Measurements from ENCODE around the gene TTC33. TPM values are rescaled to one million over a fixed set of nuclear protein-coding genes. Genes with fewer than 3 reads are reported as not detected.

The TTC33 gene
- total RNA-seq, 1 experiment from 2014 or later, result 30.2 TPM

DNA sequence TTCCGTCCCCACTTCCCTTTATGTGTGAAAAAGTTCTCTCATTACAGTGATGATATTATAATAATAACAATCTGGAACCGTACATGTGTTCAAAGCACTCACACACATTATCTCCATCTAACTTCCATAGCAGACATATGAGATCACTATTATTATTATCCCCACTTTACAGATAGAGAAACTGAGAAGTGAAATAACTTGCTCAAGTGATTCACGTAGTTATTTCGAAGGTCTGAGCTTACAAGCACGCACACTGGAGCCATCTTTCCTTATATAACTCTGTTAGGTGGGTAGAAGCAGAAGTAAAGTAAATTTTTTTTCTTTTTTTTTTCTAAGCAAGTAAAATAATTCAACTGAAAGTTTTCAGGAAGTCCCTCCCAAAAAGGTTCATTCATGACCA, 139.0 kb downstream of the TTC33 start:
- H4K20me1 ChIP-seq (ENCODE audit: insufficient read depth), result no peaks in the 10 kb centered on the region
- no TSS peak for BruUV-seq (replicated peaks)
- no peak for DNase-seq
- H3K79me2 ChIP-seq (ENCODE audit: low read depth), result no peaks in the 10 kb centered on the region
- H3K4me2 ChIP-seq, result no peak overlapping the region
- ChIA-PET CTCF (no interaction called here), POLR2A (ENCODE audit: unreplicated experiment) (no interaction called here)
- H3F3A ChIP-seq (ENCODE audit: insufficient read depth, low read depth), result peaks cover 4% of the 10 kb centered on the region; the same call in 1 of the 2 replicates
- TF ChIP-seq, protein P1, sequence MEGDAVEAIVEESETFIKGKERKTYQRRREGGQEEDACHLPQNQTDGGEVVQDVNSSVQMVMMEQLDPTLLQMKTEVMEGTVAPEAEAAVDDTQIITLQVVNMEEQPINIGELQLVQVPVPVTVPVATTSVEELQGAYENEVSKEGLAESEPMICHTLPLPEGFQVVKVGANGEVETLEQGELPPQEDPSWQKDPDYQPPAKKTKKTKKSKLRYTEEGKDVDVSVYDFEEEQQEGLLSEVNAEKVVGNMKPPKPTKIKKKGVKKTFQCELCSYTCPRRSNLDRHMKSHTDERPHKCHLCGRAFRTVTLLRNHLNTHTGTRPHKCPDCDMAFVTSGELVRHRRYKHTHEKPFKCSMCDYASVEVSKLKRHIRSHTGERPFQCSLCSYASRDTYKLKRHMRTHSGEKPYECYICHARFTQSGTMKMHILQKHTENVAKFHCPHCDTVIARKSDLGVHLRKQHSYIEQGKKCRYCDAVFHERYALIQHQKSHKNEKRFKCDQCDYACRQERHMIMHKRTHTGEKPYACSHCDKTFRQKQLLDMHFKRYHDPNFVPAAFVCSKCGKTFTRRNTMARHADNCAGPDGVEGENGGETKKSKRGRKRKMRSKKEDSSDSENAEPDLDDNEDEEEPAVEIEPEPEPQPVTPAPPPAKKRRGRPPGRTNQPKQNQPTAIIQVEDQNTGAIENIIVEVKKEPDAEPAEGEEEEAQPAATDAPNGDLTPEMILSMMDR (conservative IDR thresholded peaks at IDR 0.05), result no peak
- TF ChIP-seq EZH2 (IDR thresholded peaks at IDR 0.05; ENCODE audit: low read depth), result no peak
- intact Hi-C loops (cut with micrococcal nuclease; ENCODE audit: unreplicated experiment), result no loop called here
- peaks cover 8% of the 10 kb centered on the region; the same call in 1 of the 2 replicates for H3K4me1 ChIP-seq (replicated peaks; ENCODE audit: insufficient read depth)
- H3K9me3 ChIP-seq (ENCODE audit: insufficient read depth, low read depth), result no peaks in the 10 kb centered on the region
- 0 out of 2 replicates have a peak, but pooled peaks cover 2% of the 10 kb centered on the region for H3K9me2 ChIP-seq (ENCODE audit: insufficient read depth)
- H3K27me3 ChIP-seq (ENCODE audit: insufficient read depth, low read depth), result no peaks in the 10 kb centered on the region
- H2AFZ ChIP-seq, result no peak overlapping the region
- no peaks in the 10 kb centered on the region for H3K36me3 ChIP-seq (ENCODE audit: low read depth)
- H3K27ac ChIP-seq, result no peak overlapping the region
- no peak overlapping the region for H3K4me3 ChIP-seq

GRCh38 chr5:40615586-40616170, 140.1 kb downstream of the TTC33 start:
- ChIA-PET CTCF (interaction anchor here (0.6 kb wide), 1 partner anchor 8 kb away, joined by 4 read pairs; no protein-coding TSS in a partner anchor), POLR2A (ENCODE audit: unreplicated experiment) (no interaction called here)
- Histone ChIP-seq H3K79me2 (ENCODE audit: low read depth) (no peaks in the 10 kb centered on the region), H3K4me1 (replicated peaks; ENCODE audit: insufficient read depth) (peaks cover 8% of the 10 kb centered on the region; the same call in 1 of the 2 replicates), H3F3A (ENCODE audit: insufficient read depth, low read depth) (peaks cover 4% of the 10 kb centered on the region; the same call in 1 of the 2 replicates), H3K9me2 (ENCODE audit: insufficient read depth) (no peaks in the 10 kb centered on the region), H3K4me3 (no peak overlapping the region), H3K27ac (no peak overlapping the region), H3K27me3 (ENCODE audit: insufficient read depth, low read depth) (no peaks in the 10 kb centered on the region), H3K4me2 (no peak overlapping the region), H3K36me3 (ENCODE audit: low read depth) (no peaks in the 10 kb centered on the region), H3K9me3 (ENCODE audit: insufficient read depth, low read depth) (no peaks in the 10 kb centered on the region), H4K20me1 (ENCODE audit: insufficient read depth) (no peaks in the 10 kb centered on the region), H2AFZ (no peak overlapping the region)
- TF ChIP-seq EZH2 (IDR thresholded peaks at IDR 0.05; ENCODE audit: low read depth), result no peak
- TF ChIP-seq, protein P1 (conservative IDR thresholded peaks at IDR 0.05), result no peak
- DNase-seq, result no peak
- no TSS peak for BruUV-seq (replicated peaks)
- intact Hi-C loops (cut with micrococcal nuclease; ENCODE audit: unreplicated experiment), result no loop called here

GRCh38 chr5:40614923-40615585, 140.7 kb downstream of the TTC33 start:
- no peak for TF ChIP-seq EZH2 (IDR thresholded peaks at IDR 0.05; ENCODE audit: low read depth)
- TF ChIP-seq, protein P1 (conservative IDR thresholded peaks at IDR 0.05), result no peak
- no peaks in the 10 kb centered on the region for H3K27me3 ChIP-seq (ENCODE audit: insufficient read depth, low read depth)
- no peaks in the 10 kb centered on the region for H3K79me2 ChIP-seq (ENCODE audit: low read depth)
- H3F3A ChIP-seq (ENCODE audit: insufficient read depth, low read depth), result peaks cover 4% of the 10 kb centered on the region; the same call in 1 of the 2 replicates
- H3K9me3 ChIP-seq (ENCODE audit: insufficient read depth, low read depth), result no peaks in the 10 kb centered on the region
- no TSS peak for BruUV-seq (replicated peaks)
- no peaks in the 10 kb centered on the region for H3K36me3 ChIP-seq (ENCODE audit: low read depth)
- no peak for DNase-seq
- H2AFZ ChIP-seq, result 0 out of 2 replicates have a peak overlapping the region, but pooled peaks have one; percentile 19
- intact Hi-C loops (cut with micrococcal nuclease; ENCODE audit: unreplicated experiment), result no loop called here
- CTCF ChIA-PET, result interaction anchor here (0.6 kb wide), 1 partner anchor 8 kb away, joined by 4 read pairs; no protein-coding TSS in a partner anchor
- H4K20me1 ChIP-seq (ENCODE audit: insufficient read depth), result no peaks in the 10 kb centered on the region
- H3K4me3 ChIP-seq, result no peak overlapping the region
- peaks cover 8% of the 10 kb centered on the region; the same call in 1 of the 2 replicates for H3K4me1 ChIP-seq (replicated peaks; ENCODE audit: insufficient read depth)
- POLR2A ChIA-PET (ENCODE audit: unreplicated experiment), result interaction anchor here (0.6 kb wide), 1 partner anchor 1777 kb away, joined by 3 read pairs; no protein-coding TSS in a partner anchor
- H3K27ac ChIP-seq, result no peak overlapping the region
- no peaks in the 10 kb centered on the region for H3K9me2 ChIP-seq (ENCODE audit: insufficient read depth)
- H3K4me2 ChIP-seq, result no peak overlapping the region
